NCI-H460 (cell line): ENCODE results near the gene ATP8B3. TPM values are rescaled to one million over a fixed set of nuclear protein-coding genes. Genes with fewer than 3 reads are reported as not detected.

Source experiments
- DNase-seq: peaks from one replicate; pipeline ENCODE4 v3.0.0-alpha.2; 2016; ENCODE audit warnings: low read depth; ENCODE audit errors: extremely low read depth
- polyA plus RNA-seq: library from polyadenylated mRNA; depleted of rRNA; stranded (reverse); fragments of >200 nt; gene quantifications from 2 replicates; pipeline ENCODE4 v1.2.3, GENCODE V29; 2014; cell fraction: nucleus; rRNA removed
- total RNA-seq: library from RNA; depleted of rRNA; stranded (reverse); fragments of >200 nt; shearing (Covaris generic); gene quantifications from 2 replicates; pipeline ENCODE4 v1.2.3, GENCODE V29; 2014; rRNA removed

ATP8B3 gene, protein sequence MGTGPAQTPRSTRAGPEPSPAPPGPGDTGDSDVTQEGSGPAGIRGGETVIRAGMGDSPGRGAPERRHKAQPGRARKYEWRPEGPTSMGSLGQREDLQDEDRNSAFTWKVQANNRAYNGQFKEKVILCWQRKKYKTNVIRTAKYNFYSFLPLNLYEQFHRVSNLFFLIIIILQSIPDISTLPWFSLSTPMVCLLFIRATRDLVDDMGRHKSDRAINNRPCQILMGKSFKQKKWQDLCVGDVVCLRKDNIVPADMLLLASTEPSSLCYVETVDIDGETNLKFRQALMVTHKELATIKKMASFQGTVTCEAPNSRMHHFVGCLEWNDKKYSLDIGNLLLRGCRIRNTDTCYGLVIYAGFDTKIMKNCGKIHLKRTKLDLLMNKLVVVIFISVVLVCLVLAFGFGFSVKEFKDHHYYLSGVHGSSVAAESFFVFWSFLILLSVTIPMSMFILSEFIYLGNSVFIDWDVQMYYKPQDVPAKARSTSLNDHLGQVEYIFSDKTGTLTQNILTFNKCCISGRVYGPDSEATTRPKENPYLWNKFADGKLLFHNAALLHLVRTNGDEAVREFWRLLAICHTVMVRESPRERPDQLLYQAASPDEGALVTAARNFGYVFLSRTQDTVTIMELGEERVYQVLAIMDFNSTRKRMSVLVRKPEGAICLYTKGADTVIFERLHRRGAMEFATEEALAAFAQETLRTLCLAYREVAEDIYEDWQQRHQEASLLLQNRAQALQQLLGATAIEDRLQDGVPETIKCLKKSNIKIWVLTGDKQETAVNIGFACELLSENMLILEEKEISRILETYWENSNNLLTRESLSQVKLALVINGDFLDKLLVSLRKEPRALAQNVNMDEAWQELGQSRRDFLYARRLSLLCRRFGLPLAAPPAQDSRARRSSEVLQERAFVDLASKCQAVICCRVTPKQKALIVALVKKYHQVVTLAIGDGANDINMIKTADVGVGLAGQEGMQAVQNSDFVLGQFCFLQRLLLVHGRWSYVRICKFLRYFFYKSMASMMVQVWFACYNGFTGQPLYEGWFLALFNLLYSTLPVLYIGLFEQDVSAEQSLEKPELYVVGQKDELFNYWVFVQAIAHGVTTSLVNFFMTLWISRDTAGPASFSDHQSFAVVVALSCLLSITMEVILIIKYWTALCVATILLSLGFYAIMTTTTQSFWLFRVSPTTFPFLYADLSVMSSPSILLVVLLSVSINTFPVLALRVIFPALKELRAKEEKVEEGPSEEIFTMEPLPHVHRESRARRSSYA (N-terminal part only)
- 1.4 and 1.7 TPM in 2 replicates for total RNA-seq
- 11.8 and 14.7 TPM in 2 replicates for polyA plus RNA-seq

DNA sequence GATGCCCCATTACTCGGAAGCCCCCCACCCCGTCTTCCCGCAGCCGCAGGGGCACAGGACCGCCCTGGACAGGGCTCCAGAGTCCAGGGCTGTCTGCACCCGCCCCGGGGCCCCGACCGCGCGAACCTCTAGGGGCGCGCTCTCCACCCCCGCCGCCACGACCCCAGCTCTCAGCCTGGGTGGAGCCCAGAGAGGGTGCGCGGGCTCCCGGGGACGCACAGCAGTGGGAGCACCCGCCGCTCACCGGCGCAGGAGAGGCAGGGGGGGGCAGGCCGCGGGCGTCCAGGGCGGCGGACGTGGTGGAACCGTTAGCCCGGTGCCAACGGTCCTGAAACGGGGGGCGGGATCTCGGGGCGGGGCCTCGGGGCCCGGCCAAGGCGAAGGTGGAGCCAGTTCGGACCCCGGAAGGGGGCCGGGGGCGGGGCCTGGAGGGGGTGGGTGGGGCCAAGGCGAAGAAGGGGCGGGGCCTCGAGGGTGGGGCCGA, at the start of gene ATP8B3:
Gene ATP8B3 (minus strand): TSS at position 335 of the 484 bp plus-strand sequence. CDS start 540 bp downstream, outside the sequence.
- DNase-seq = no peak

DNA sequence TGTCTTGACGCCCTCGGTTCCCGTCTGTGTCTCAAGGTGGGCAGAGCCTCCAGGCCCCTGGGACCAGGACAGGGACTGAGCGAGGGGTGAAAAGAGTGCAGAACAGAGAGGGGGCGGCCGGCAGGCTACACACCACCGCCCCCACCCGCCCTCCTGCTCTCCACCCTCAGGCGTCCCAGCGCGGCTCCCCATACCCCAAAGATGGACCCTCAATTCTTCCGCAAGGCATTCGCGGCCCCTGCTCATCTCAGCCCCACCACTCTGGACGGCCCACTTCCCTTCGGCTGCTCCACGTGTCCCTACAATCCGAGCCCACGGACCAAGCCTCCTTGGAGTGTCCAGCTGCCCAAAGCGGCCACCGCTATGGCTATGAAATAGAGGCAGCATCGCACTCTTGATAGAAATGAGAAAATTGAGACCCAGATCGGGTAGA, 49.5 kb upstream of the ATP8B3 start:
- DNase-seq = no peak

DNA sequence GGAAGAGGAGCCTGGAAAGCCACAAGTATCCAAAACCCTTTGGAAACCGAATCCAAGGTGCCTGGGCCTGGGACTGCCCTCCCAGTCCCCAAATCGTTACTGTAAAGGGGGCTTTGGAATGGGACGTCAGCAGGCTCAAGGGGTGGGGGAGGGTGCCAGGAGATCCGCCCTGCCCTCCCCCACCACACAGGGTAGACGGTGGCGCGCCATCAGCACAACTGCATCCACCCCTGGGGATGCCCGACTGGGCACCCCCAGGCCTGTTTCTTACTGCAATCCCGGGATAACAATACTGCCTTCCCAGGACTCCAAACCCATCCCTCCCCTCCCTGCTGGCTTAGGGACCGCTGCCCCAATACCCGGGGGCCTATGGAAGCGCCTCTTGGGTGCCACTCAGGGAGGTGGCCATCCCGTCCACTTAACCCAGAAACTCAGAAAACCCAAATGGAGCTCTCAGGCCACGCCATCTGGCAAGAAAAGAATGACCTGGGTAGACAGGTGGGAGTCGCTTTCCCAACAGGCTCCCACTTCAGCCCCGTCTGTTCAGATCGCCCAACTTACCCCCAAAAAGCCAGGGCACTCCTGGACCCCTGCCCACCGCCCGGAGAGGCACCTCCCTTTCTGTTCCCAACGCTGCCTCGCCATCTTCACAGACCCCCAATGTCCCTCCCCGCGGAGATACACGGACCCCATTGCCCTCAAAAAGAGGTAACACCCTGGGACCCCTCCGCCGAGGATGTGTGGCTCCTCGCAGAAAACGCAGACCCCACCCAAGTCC, 48.9 kb upstream of the ATP8B3 start:
- DNase-seq = no peak

DNA sequence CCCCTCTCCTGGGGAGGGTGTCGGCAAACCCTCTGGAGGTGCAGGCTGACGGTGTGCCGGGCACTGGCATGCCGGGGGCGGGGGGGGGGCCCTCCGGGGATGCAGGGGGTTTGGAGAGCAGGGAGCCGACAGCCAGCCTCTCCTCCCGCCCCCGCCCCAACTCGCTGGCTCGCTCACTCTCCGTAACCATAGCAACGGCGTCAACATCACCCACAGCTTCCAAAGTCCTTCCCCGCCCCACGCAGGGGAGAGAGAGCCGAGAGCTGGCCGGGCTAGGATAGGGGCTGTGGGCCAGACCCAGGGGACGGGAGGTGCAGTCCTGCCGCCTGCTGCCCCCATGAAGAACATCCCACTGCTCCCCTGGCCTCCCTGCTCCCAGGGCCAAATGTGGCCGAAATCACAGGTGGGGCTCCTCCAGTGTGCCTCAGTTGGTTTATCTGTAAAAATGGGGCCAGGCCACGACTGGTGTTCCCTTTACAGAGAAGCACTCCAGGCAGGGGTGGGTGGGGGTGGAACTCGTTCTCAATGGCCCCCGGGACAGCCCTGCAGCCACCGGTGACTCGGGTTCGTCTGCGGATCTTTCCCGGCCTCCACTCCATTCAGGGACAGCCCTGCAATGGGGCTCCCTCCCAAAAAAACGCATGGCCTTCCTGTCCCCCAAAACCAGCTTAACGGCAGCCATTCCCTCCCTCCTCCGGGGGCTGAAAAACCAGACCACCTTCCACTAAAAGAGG, 48.1 kb upstream of the ATP8B3 start:
- no peak for DNase-seq

DNA sequence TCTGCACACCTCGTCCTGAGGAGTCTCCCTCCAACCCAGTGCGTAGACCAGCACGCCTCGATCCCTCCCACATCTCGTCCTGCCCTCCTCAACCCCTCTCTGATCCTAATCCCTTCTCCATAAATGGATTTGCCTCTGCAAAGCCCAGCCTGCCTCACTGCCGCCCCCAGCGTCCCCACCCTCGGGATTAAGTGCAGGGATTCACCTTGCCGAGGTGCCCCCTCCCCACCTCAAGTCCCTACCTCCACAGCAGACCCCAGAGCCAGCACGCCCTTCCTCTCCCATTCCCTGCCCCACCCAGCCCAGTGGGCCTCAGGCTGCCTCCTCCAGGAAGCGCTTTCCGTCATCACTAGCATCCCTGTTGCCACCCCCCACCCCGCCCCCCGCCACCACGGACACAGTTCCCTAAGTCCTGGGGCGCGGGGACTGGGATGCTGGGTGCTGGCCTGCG, 47.3 kb upstream of the ATP8B3 start:
- DNase-seq = no peak

DNA sequence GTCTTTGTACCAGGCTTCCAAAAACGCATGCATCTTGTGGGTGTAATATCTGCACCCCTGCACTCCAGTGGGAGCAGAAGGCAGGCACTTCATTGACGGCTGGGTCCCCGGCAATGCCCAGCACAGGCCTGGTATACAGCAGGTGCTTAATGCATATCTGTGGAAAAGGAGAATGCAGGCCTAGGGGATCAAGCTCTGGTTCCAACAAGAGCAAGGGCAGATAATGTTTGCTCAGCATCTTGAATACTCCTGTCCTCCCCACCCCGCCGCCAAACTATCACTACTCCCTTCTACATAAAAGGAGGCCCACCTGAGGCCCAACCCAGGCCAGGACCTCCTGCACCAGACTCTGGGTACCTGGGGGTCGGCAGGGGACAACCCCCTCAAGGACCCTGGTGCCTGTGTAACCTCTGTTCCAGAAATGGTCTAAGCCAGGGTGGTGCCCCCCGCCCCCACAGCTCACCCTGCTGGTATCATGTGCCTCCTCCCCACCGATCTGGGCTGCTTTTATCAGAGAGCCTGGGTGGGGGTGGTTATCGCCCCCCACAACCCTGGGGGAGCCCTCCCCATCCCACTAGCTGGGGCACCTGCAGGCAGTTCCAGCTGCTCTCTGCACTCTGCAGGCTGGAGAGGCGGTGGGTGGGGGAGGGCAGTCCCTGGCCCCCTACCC, 46.5 kb upstream of the ATP8B3 start:
- DNase-seq = no peak

DNA sequence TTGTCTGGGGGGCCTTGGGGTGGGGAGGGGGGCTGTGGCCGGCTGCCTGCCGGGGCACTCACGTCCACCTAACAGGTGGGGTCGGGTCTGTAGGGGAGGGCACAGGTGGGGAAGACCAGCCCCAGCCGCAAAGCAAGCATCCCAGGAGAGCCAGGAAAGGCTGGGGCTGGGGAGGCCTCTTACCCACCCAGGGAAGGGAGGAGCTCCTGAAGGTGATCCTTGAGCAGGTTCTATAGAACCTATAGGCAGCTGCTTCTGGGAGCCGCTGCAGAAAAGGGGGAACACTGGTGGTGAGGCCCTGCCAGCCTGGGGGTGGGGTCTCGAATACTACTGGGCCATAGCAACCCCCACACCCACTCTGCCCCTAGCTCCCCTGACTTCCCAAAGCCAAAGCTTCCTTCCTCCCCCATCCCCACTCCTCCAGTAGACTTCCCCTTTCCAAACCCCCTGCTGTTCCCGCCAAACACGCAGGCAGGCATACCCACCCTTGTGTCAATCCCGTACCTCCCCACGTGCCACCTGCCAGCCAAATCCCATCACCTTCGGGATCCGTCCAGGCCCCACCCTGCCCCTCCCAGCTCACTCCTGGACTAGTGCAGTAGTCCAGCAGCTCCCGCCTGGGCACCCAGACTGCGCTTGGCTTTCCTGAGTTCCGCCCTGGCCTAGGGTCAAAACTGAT, 45.7 kb upstream of the ATP8B3 start:
- no peak for DNase-seq

DNA sequence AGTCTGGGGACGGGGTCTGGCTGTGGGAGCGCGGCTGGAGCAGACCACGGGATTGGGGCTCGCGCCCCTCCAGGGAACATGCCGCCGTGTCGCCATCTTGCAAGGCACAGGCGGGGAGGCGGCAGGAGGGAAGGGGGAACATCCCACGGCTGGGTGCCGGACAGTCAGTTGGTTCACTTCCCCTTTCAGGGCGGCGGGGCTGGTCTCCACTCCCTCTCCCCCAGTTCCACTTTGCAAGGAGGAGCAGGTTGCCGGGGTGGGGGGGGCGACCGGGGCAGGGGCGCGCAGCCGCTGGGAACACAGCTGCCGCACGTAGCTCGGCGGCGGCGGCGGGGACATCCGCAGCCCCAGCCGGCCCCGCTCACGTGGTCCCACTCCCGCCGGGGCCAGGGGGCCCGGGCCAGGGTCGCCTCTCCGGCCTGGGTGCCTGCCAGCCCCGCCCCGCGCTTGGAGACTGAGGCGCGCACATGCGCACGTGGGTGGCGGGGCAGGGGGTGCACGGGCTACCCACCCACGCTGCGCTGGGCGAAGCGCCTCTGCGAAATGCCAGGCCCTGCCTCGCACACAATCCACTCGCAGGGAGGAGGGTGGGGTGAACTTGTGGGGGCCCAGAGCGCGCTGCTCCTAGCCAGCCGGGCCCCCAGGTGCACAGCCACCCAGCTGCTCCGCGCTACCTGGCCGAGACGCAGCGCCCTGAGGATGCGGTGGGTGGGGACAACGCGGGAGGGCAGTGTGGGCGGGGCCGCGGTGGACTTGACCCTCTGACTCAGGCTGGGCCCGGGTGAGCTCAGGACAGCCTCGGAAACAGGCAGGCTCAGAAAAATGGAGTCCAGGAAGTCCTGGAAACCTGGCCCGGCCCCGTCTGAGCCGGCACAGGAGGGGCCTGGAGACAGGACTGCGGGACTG, 44.9 kb upstream of the ATP8B3 start:
- DNase-seq = no peak

DNA sequence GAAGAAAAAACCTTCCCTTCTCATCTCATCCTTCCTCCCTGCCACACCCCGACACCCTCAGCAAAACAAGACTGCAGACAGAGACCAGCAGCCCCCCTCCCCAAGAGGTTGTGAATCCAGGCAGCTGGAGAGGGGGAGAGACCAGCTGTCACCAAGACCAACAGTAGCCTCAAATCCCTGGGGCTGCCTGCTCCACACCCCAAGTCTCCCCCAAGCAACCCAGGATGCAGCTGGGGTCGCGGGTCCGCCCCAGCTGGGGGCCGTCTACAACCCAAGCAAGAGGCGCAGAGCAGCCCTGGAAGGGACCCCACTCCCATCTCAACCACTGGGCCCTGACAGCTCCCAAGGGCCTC, 44.2 kb upstream of the ATP8B3 start:
- DNase-seq = no peak

DNA sequence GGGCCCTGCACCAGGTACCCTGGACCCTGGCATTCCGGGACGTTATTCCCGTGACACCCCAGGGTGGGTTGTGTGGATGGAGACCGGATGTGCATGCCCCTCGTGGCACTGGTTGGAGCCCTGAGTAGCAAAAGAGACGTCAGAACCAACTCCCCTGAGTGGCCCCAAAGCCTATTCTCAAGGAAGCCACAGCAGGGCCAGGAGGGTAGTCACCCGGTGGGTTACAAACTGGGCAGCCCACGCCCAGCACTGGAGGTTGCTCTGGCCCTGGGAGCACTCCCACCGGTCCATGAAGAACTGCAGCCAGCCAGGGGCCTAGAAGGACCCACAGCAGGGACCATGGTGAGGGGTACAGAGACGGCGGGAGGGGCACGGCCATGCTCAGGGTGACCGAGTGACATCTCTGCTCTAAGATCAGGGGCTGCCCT, 43.8 kb upstream of the ATP8B3 start:
- DNase-seq = no peak

DNA sequence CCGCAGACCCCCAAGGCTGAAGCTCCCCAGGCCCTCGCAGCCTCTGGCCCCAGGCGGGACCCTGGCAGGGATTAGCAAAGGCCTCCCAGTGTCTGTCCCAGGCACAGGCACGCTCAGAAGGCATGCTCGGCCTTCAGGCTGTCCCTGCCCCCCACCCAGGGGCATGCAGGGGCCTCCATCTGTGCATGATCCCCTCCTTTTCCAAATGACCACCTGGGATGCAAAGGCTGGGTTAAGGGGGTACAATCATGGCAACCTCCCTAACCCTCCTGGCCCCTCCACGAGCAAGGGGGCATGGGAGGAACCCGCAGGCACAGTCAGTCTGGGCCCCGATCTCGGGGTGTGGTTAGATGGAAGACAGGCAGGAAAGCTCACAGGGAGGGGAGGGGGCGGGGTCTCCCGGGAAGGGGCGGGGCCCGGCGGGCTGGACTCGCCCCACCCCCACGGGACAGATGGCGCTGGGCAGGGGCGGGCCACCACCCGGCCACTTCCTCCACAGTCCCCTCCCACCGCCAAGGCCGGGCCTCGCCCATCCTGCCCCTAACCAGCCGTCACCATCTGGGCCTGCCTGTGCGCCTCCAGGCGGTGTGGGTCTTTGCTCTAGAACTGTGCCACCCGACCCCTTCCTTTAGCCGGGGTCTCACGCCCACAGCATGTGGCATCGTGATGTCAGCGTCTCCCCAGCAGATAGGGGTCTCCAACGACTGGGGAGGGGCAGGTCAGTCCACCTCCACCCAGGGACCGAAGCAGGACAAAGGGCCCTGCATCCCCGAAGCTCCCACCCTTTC, 43.2 kb upstream of the ATP8B3 start:
- peak; percentile 81 for DNase-seq

DNA sequence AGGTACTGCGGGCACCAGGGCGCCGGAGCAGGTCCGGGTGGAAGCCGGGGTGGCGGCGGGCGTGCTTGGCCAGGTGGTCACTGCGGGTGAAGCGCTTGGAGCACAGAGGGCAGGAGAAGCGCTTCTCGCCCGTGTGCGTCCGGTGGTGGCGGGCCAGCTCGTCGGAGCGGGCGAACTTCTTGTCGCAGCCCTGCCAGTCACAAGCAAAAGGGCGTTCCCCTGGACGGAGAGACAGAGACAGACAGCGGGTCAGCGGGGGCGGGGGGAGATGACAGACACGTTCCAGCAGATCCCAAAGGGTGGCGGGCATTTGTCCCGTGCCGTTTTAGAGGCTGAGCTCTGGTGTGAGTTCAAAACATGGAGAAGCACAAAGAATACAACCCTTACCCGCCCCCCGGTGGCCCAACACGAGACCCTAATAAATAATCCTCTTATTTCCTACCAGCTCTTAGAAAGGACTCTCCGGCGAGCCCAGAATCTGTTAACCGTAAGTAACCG, 42.5 kb upstream of the ATP8B3 start:
- DNase-seq = no peak

DNA sequence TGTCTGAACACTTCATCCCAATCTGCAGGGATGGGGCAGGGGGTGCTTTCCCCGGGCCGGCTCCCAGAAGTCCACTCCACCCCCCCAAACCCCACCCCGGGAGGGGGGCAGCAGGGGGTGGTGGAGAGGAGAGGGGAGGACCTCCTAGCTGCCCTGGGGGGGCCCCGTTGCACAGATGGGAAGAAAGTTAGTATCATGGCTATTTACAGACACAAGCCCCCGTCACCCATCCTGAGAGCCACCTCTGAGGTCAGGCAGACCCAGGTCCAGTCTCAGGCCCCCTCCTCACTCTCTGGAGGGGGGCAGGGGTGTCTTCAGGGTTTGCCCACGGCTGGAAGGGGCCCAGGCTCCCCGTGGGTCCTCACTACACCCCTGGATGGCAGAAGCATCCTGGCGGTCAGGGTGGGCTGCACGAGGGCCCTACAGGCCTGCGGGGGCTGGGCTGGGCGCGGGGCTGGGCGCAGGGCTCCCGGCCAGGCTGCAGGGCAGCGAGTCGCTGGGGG, 42.0 kb upstream of the ATP8B3 start:
- no peak for DNase-seq

DNA sequence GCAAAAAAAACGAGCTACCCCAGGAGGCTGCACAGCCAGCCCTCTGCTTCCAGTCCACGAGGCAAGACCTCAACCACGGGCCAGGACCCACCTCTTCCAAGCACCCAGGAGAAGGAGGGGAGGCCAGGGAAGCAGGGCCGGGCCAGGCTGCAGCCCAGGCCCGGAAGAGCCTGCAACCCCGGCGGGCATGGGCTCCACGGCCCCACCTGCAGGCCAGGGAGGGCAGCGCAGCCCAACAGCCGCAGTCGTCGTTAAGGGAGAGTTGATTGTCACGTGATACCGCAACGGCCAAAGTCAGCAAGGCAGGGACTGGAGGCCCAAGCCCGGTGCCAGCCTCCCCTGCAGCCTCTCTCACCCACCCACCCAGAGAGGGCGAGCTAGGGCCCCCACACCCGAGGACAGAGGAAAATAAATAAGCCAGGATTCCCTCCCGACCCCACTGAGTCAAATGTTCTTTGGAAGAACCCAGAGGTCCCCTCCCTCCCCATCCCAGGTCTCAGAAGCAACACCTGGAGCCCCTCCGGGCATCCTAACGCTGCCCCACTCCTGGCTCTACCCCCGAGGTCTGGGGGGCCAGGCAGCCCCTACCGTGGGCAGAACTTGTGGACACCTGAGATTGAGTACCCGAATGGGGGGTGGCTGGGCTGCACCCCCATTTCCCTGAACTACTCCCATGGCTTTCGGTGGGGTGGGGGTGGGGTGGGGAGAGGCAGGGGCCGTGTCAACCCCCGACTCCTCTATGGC, 41.4 kb upstream of the ATP8B3 start:
- DNase-seq = peak; percentile 69

DNA sequence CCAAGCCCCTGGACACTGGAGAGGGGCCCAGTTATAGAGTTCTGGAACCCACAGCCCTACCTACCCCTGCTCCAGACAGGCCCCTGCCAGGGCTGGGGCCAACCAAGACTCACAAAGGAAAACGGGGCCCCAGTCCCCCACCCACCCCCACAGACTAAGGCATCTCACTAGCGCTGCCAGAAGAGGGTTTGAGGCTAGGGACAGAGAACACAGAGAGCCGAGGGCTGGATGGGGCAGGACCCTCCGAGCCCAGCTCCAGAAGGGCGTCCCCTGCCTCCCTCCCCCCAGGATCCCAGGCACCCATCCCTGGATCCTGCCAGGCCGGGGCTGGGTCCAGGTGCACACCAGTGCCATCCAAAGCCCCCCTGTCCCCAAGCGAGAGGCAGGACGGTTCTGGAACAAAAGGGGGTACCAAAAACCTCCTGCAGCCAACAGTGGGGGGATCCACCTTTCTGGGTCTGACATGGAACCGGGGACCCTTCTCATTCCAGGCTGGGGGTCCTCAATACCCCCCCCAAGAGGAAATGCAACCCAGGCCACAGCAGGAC, 40.6 kb upstream of the ATP8B3 start:
- no peak for DNase-seq
